Measurements from ENCODE around the gene SLC13A1.

GRCh38 chr7:123096976-123097375 is 102.8 kb downstream of the SLC13A1 start:
- TF ChIP-seq CTCF (IDR thresholded peaks at IDR 0.05), result no peak
- no peak for TF ChIP-seq POLR2A (IDR thresholded peaks at IDR 0.05)

Measured in tibial nerve (tissue), 3 donors.